Measurements from ENCODE around the gene SPANXN5.

GRCh38 chrX:52830551-52830950 lies 33.3 kb upstream of the SPANXN5 start:
- TF ChIP-seq CTCF (IDR thresholded peaks at IDR 0.05) (no peak), POLR2A (IDR thresholded peaks at IDR 0.05) (no peak)
